ENCODE data around the gene ADCY3. TPM values are rescaled to one million over a fixed set of nuclear protein-coding genes. Genes with fewer than 3 reads are reported as not detected.

Gene ADCY3
- total RNA-seq, 6 experiments from 2014 or later = 54.4 to 80.7 (median 72.0) TPM

DNA sequence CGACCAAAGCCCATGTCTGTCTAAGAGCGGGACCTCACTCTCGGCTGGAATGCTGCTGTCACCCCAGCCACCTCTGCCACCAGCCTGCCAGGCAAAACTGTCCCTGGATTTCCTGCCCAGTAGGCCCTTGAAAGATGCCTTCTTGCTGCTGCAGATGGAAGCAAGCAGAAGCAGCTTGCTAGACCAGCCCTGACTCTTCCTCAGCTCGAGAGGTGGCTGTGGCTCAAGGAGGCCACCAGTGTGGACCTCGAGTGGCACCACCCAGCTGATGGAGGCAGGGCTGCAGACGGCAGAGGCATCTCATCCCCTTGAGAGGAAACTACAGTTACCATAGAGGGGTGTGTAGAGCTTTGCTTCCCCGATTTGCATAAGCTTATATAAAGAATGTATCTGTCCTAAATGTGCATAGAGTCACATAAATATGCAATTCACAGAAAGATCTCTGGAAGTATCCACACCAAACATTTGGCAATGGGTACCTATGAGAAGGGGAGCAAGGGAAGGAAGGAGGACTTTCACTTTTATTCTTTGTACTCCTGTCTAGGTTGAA lies 20.6 kb downstream of the ADCY3 start:
- Mint-ChIP-seq H3K27me3 (ENCODE audit: insufficient read depth) (no peaks in the 10 kb centered on the region; the same call in none of the 2 replicates), H3K4me1 (ENCODE audit: low read depth) (peaks cover 6% of the 10 kb centered on the region), H3K9me3 (peaks cover 37% of the 10 kb centered on the region), H3K4me3 (no peak overlapping the region), H3K27ac (no peak overlapping the region), H3K36me3 (ENCODE audit: low read depth) (peaks cover 63% of the 10 kb centered on the region)
- TF ChIP-seq, protein P1, sequence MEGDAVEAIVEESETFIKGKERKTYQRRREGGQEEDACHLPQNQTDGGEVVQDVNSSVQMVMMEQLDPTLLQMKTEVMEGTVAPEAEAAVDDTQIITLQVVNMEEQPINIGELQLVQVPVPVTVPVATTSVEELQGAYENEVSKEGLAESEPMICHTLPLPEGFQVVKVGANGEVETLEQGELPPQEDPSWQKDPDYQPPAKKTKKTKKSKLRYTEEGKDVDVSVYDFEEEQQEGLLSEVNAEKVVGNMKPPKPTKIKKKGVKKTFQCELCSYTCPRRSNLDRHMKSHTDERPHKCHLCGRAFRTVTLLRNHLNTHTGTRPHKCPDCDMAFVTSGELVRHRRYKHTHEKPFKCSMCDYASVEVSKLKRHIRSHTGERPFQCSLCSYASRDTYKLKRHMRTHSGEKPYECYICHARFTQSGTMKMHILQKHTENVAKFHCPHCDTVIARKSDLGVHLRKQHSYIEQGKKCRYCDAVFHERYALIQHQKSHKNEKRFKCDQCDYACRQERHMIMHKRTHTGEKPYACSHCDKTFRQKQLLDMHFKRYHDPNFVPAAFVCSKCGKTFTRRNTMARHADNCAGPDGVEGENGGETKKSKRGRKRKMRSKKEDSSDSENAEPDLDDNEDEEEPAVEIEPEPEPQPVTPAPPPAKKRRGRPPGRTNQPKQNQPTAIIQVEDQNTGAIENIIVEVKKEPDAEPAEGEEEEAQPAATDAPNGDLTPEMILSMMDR (IDR thresholded peaks at IDR 0.05) = no peak
- DNase-seq = no peak

DNA sequence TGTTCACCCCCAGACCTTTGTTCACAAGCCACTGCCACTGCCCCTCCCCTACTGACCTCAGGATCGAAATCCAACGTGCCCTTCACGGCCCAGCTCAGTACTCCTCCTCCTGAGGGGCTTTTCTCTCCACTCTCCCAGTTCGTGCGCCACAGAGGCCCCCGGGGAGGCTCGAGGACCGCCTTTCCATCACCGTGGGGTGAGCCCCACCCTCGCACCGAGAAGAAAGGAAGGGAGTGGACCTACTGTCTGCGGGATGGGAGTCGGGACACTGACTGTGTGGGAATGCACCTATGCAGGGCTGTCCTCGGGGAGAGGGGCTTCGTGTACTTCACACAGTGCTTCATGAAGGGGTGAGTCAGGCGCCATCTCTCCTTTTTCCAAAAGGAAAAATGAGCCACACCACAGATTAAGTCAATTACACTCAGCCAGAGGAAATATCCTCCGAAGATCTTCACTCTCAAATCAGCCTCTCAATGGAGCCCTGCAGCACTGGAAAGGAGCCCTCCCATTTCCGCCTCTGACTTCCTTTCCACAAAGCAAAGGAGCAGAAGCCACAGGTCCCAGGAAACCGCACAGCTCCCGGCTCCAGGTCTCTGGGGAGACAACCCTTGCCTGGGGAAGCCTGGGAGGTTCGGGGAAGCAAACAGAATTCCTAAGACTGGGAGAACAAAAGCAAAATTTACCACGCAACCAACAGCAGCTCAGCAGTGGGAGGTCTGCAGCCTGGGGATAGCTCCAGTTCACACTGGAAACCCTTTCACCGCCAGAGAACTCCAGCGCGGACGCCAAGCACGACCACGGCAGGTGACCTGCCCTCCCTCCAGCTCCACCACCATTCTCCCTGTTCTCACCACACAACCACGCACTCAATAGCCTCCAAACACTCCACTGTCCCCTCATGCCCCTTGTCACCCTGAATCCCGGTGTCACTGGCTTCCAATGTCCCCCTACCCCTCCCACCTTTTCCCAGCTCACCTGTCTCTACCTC lies 21.6 kb downstream of the ADCY3 start:
- Mint-ChIP-seq H3K9me3 (peaks cover 48% of the 10 kb centered on the region), H3K36me3 (ENCODE audit: low read depth) (peaks cover 71% of the 10 kb centered on the region), H3K27ac (no peak overlapping the region), H3K4me3 (no peak overlapping the region), H3K27me3 (ENCODE audit: insufficient read depth) (no peaks in the 10 kb centered on the region; the same call in none of the 2 replicates), H3K4me1 (ENCODE audit: low read depth) (peaks cover 15% of the 10 kb centered on the region)
- TF ChIP-seq, protein P1 (IDR thresholded peaks at IDR 0.05) = no peak
- no peak for DNase-seq

DNA sequence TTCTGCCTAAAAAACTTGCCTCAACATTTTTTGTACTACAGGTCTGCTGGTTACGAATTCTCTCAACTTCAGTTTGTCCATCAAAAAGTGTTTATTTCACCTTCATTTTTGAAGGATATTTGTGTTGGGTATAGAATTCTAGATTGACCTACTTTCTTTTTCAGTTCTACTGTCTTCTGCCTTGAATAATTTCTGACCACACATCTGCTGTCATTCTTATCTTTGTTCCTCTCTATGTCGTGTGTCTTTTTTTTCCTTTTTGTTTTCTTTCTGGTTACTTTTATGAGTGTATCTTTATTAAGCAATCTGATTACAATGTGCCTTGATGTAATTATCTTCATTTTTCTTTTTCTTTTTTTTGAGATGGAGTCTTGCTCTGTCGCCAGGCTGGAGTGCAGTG lies 25.3 kb downstream of the ADCY3 start:
- Mint-ChIP-seq H3K36me3 (ENCODE audit: low read depth) (peaks cover 63% of the 10 kb centered on the region), H3K4me1 (ENCODE audit: low read depth) (peaks cover 17% of the 10 kb centered on the region), H3K27ac (no peak overlapping the region), H3K27me3 (ENCODE audit: insufficient read depth) (no peaks in the 10 kb centered on the region; the same call in none of the 2 replicates), H3K9me3 (peaks cover 53% of the 10 kb centered on the region), H3K4me3 (no peak overlapping the region)
- TF ChIP-seq, protein P1 (IDR thresholded peaks at IDR 0.05) = no peak
- DNase-seq = no peak

DNA sequence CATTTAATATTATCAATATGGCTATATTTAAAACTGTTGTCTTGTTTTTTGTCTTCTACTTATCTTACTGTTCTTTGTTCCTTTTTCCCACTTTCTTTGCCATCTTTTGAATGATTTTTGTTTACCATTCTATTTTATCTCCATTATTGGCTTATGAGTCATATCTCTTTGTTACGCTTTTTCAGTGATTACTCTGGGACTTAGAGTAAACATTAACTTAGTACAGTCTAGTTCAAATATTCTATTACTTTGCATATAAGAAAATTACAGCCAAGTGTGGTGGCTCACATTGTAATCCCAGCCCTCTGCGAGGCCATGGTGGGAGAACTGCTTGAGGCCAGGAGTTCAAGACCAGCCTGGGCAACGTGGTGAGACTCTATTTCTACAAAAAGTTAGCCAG lies 26.1 kb downstream of the ADCY3 start:
- no peak overlapping the region for H3K4me3 Mint-ChIP-seq
- TF ChIP-seq, protein P1 (IDR thresholded peaks at IDR 0.05) = no peak
- H3K36me3 Mint-ChIP-seq (ENCODE audit: low read depth) = peaks cover 55% of the 10 kb centered on the region
- peaks cover 17% of the 10 kb centered on the region for H3K4me1 Mint-ChIP-seq (ENCODE audit: low read depth)
- H3K27ac Mint-ChIP-seq = no peak overlapping the region
- DNase-seq = peak; percentile 43
- H3K27me3 Mint-ChIP-seq (ENCODE audit: insufficient read depth) = no peaks in the 10 kb centered on the region; the same call in none of the 2 replicates
- peaks cover 53% of the 10 kb centered on the region for H3K9me3 Mint-ChIP-seq

DNA sequence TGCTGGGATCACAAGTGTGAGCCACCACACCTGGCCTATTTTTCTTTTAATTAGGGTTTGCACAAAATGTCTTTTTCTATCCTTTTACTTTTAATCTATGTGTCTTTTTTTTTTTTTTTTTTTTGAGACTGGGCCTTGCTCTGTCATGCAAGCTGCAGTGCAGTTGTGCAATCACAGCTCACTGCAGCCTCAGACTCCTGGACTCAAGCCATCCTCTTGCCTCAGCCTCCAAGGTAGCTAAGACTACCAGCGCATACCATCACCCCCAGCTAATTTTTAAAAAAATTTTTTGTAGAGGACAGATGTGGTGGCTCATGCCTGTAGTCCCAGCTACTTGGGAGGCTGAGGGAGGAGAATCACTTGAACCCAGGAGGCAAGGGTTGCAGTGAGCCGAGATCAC lies 27.1 kb downstream of the ADCY3 start:
- Mint-ChIP-seq H3K9me3 (peaks cover 50% of the 10 kb centered on the region), H3K27ac (no peak overlapping the region), H3K27me3 (ENCODE audit: insufficient read depth) (no peaks in the 10 kb centered on the region; the same call in 1 of the 2 replicates), H3K4me3 (no peak overlapping the region), H3K4me1 (ENCODE audit: low read depth) (peaks cover 21% of the 10 kb centered on the region), H3K36me3 (ENCODE audit: low read depth) (peaks cover 51% of the 10 kb centered on the region)
- no peak for DNase-seq
- TF ChIP-seq, protein P1 (IDR thresholded peaks at IDR 0.05) = no peak

All from HFFc6 (cell line).